Dendritic cell treated with granulocyte-macrophage colony-stimulating factor and Interleukin-4, amounts not matched to agents 40 ng/mL and 50 ng/mL, for 4 days (primary cell): ENCODE data around the gene BCAS4.

ENCODE experiments used
- H3K27ac Mint-ChIP-seq: one replicate; pipeline ENCODE4 v1.8.0; 2022; ENCODE audit warnings: mild to moderate bottlenecking, mixed read lengths
- H3K27me3 Mint-ChIP-seq: one replicate; pipeline ENCODE4 v1.8.0; 2022; ENCODE audit warnings: mild to moderate bottlenecking, mixed read lengths
- H3K36me3 Mint-ChIP-seq: one replicate; pipeline ENCODE4 v1.8.0; 2022; ENCODE audit warnings: low read depth, mixed read lengths
- H3K4me1 Mint-ChIP-seq: one replicate; pipeline ENCODE4 v1.8.0; 2022; ENCODE audit warnings: low read depth, mixed read lengths
- H3K4me3 Mint-ChIP-seq: one replicate; pipeline ENCODE4 v1.8.0; 2022; ENCODE audit warnings: mild to moderate bottlenecking, moderate library complexity, mixed read lengths
- H3K9me3 Mint-ChIP-seq: one replicate; pipeline ENCODE4 v1.8.0; 2022; ENCODE audit warnings: mixed read lengths
- intact Hi-C: fragments of 100-400 bp; cut with micrococcal nuclease; formaldehyde crosslinking; loops from one replicate; pipeline ENCODE4 v1.15.0; 2022

BCAS4 gene

GRCh38 chr20:50885781-50886180 lies 90.9 kb downstream of the BCAS4 start:
- peaks cover 31% of the 10 kb centered on the region for H3K36me3 Mint-ChIP-seq
- no peaks in the 10 kb centered on the region for H3K27me3 Mint-ChIP-seq
- H3K27ac Mint-ChIP-seq = no peak overlapping the region
- intact Hi-C loops = no loop called here
- no peak overlapping the region for H3K4me3 Mint-ChIP-seq
- H3K4me1 Mint-ChIP-seq = no peaks in the 10 kb centered on the region
- no peaks in the 10 kb centered on the region for H3K9me3 Mint-ChIP-seq

GRCh38 chr20:50886184-50886790 lies 91.4 kb downstream of the BCAS4 start:
- H3K4me3 Mint-ChIP-seq = no peak overlapping the region
- intact Hi-C loops = no loop called here
- H3K4me1 Mint-ChIP-seq = no peaks in the 10 kb centered on the region
- H3K36me3 Mint-ChIP-seq = peaks cover 32% of the 10 kb centered on the region
- H3K27ac Mint-ChIP-seq = no peak overlapping the region
- no peaks in the 10 kb centered on the region for H3K27me3 Mint-ChIP-seq
- H3K9me3 Mint-ChIP-seq = no peaks in the 10 kb centered on the region

GRCh38 chr20:50887576-50887975 lies 92.7 kb downstream of the BCAS4 start:
- H3K36me3 Mint-ChIP-seq = peaks cover 45% of the 10 kb centered on the region

GRCh38 chr20:50891138-50891537 lies 96.3 kb downstream of the BCAS4 start:
- Mint-ChIP-seq H3K36me3 (peaks cover 68% of the 10 kb centered on the region), H3K9me3 (no peaks in the 10 kb centered on the region), H3K27ac (no peak overlapping the region), H3K27me3 (no peaks in the 10 kb centered on the region), H3K4me3 (no peak overlapping the region), H3K4me1 (peaks cover 4% of the 10 kb centered on the region)
- intact Hi-C loops = no loop called here

More at GRCh38 chr20:50887576-50887975, 92.7 kb downstream of the BCAS4 start:
- H3K9me3 Mint-ChIP-seq = no peaks in the 10 kb centered on the region
- peaks cover 4% of the 10 kb centered on the region for H3K4me1 Mint-ChIP-seq
- H3K27ac Mint-ChIP-seq = no peak overlapping the region
- H3K4me3 Mint-ChIP-seq = no peak overlapping the region
- intact Hi-C loops = no loop called here
- H3K27me3 Mint-ChIP-seq = no peaks in the 10 kb centered on the region

DNA sequence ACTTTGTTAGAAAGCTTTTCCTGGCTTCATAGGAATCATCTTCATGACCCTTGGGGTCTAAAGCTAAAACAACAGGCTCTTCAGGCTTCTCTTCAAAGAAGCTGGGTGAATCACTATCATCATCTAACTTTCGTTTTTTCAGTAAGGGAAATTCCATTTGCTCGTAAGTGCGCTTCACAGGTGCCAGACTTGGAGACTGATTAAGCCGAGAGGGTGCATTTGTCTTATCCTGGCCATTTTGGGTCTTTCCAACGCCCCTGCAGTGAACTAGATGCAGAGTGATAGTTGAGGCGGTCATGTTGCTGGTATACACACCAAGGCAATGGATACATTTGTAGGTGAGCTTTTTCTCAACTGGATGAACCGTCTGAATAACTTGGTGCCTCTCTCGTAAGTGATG lies 97.5 kb downstream of the BCAS4 start:
- H3K9me3 Mint-ChIP-seq = no peaks in the 10 kb centered on the region
- peaks cover 74% of the 10 kb centered on the region for H3K36me3 Mint-ChIP-seq
- H3K4me1 Mint-ChIP-seq = peaks cover 4% of the 10 kb centered on the region
- intact Hi-C loops = no loop called here
- H3K27me3 Mint-ChIP-seq = no peaks in the 10 kb centered on the region
- H3K27ac Mint-ChIP-seq = no peak overlapping the region
- H3K4me3 Mint-ChIP-seq = no peak overlapping the region

DNA sequence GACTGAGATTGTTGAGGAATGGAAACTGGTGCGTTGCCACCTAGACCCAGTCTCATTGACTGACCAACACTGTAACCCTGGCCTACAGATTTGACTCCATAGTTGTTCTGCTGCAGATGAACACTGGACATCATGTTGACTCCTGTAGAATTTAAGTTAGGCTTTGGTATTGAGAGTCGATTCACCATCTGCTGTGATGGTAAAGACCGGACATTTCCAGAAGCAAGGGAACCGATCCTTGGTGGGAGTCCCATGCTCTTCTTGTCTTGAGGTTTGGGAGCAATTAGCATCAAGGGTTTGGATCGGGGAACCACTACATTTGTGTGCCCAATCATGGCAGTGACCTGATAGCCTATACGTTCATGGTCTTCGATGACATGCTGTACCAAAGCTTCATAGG lies 98.8 kb downstream of the BCAS4 start:
- intact Hi-C loops = no loop called here
- no peaks in the 10 kb centered on the region for H3K27me3 Mint-ChIP-seq
- no peaks in the 10 kb centered on the region for H3K9me3 Mint-ChIP-seq
- H3K27ac Mint-ChIP-seq = no peak overlapping the region
- peaks cover 76% of the 10 kb centered on the region for H3K36me3 Mint-ChIP-seq
- H3K4me1 Mint-ChIP-seq = peaks cover 4% of the 10 kb centered on the region
- H3K4me3 Mint-ChIP-seq = no peak overlapping the region

DNA sequence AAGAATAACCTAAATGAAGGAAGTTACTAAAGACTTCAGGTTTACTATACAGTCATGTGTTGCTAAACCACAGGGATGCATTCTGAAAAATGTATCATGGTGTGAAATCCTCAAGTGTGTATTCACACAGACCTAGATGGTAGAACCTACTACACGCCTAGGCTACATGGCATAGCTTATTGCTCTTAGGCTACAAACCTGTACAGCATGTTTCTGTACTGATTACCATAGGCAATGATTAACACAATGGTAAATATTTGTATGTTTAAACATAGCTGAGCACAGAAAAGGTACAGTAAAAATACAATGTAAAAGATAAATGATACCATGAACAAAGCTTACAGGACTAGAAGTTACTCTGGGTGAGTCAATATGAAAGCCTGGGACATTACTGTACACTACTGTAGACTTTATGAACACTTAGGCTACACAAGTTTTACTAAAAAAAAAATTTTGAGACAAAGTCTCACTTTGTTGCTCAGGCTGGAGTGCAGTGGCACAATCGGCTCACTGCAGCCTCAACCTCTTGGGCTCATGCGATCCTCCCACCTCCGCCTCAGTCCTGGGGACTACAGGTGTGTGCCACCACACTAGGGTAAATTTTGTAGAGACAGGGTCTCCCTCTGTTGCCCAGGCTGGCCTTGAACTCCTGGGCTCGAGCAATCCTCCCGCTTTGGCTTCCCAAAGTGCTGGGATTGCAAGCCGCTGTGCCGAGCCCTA lies 100.4 kb downstream of the BCAS4 start:
- intact Hi-C loops = no loop called here

DNA sequence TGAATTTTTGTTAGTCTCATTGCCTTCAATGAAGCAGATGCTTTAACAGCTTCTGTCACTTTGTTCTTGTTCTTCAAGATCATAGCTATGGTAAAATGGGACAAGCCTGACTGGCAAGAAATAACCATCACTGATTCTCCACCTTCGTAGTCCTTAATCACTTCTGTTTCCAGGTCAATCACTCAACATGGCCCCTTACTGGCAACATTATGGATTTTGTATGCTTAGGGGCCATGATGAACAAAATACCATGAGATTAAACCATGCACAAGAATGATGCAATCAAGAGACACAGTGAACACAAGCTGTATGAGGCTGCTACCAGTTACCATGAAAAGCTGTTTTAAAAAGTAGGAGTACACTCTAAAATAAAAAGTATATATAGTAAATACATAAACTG lies 103.6 kb downstream of the BCAS4 start:
- intact Hi-C loops = no loop called here
- H3K9me3 Mint-ChIP-seq = no peaks in the 10 kb centered on the region
- H3K4me3 Mint-ChIP-seq = no peak overlapping the region
- H3K4me1 Mint-ChIP-seq = no peaks in the 10 kb centered on the region
- H3K36me3 Mint-ChIP-seq = peaks cover 76% of the 10 kb centered on the region
- H3K27ac Mint-ChIP-seq = no peak overlapping the region
- no peaks in the 10 kb centered on the region for H3K27me3 Mint-ChIP-seq

More for the DNA sequence above, 100.4 kb downstream of the BCAS4 start:
- Mint-ChIP-seq H3K9me3 (no peaks in the 10 kb centered on the region), H3K36me3 (peaks cover 76% of the 10 kb centered on the region), H3K4me1 (peaks cover 4% of the 10 kb centered on the region), H3K27ac (no peak overlapping the region), H3K4me3 (no peak overlapping the region), H3K27me3 (no peaks in the 10 kb centered on the region)

DNA sequence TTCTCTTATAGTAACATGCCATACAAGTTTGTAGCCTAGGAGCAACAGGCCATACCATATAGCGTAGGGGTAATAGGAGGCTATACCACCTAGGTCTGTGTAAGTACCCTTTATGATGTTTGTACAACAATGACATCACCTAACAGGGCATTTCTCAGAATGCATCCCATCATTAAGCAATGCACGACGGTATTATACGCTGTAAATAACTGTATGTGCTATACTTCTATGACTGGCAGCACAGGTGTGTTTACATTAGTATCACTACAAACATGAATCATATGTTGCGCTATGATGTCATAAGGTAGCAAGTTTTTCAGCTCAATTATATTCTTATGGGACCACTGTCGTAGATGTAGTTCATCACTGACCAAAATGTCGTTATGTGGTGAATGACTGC lies 105.4 kb downstream of the BCAS4 start:
- Mint-ChIP-seq H3K27ac (no peak overlapping the region), H3K4me1 (peaks cover 5% of the 10 kb centered on the region), H3K36me3 (peaks cover 62% of the 10 kb centered on the region), H3K4me3 (no peak overlapping the region), H3K27me3 (no peaks in the 10 kb centered on the region), H3K9me3 (no peaks in the 10 kb centered on the region)
- intact Hi-C loops = no loop called here

DNA sequence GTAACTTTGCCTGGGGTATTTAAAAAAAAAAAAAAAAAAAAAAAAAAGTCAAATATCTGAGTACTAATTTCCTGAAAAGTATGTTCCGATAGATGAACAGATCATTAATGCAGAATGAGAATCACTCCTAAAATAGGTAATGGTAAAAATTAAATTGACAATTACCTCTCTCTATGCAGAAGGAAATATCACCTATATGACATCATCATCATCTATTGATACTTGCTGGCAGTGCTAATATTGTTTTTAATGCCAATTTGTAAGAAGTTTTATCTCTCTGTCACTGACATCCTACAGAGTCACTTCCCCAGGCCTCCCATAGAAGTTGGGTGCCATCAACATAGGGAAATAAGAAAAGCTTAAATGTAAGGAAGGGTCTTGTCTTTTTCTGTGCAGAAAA lies 106.4 kb downstream of the BCAS4 start:
- H3K4me3 Mint-ChIP-seq = no peak overlapping the region

DNA sequence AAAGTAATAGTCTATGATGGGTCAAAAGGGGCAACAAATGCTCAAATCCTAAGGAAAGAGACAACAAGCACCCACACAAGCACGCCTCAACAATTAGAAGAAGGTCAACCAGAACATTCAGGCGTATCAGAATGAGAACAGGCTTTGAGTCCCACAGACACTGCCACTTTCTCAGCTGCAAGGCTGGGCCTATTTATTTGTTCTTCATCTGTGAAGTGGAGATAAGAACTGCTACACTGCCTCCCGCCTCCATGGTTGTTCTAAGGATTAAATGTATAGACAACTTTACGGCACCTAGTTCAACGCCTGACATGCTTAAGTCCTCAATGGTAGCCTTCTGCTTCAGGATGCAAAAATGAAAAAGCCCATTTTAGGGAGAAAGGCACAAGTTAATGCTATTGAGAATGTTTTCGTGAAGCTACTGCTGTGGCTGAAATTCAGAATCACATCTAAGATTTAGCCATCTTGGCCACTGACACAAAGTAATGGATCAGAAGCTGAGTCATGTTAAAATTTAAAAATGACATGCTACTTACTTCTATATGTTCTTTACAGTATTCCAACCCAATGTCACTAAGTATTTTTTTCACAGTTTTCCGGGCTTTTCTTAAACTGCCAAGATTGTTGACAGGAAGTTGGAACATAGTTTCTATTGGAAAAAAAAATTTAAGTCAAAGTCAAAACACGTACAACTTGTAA lies 108.6 kb downstream of the BCAS4 start:
- H3K36me3 Mint-ChIP-seq = peaks cover 54% of the 10 kb centered on the region
- no peaks in the 10 kb centered on the region for H3K9me3 Mint-ChIP-seq
- H3K27ac Mint-ChIP-seq = no peak overlapping the region
- H3K27me3 Mint-ChIP-seq = no peaks in the 10 kb centered on the region
- peaks cover 5% of the 10 kb centered on the region for H3K4me1 Mint-ChIP-seq
- intact Hi-C loops = no loop called here
- no peak overlapping the region for H3K4me3 Mint-ChIP-seq

More for the DNA sequence above, 106.4 kb downstream of the BCAS4 start:
- H3K36me3 Mint-ChIP-seq = peaks cover 62% of the 10 kb centered on the region
- H3K27me3 Mint-ChIP-seq = no peaks in the 10 kb centered on the region
- intact Hi-C loops = no loop called here
- H3K27ac Mint-ChIP-seq = no peak overlapping the region
- H3K4me1 Mint-ChIP-seq = peaks cover 5% of the 10 kb centered on the region
- H3K9me3 Mint-ChIP-seq = no peaks in the 10 kb centered on the region

DNA sequence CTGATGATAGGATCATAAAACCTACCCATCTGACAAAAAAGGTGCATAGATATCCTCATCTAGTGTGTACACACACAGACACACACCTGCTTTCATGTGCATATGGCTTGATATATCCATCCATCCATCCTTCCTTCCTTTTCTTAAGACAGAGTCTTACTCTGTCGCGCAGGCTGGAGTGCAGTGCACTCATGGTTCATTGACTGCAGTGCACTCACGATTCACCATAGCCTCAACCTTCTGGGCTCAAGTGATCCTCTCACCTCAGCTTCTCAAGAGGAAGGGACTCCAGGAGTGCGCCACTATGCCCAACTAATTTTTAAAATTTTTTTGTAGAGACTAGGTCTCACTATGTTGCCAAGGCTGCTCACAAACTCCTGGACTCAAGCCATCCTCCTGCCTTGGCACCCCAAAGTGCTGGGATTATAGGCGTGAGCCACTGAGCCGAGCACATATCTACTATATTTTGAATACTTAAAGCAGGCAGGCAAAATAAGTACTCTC lies 109.3 kb downstream of the BCAS4 start:
- intact Hi-C loops = no loop called here
- no peak overlapping the region for H3K27ac Mint-ChIP-seq
- no peak overlapping the region for H3K4me3 Mint-ChIP-seq
- no peaks in the 10 kb centered on the region for H3K27me3 Mint-ChIP-seq
- H3K9me3 Mint-ChIP-seq = no peaks in the 10 kb centered on the region
- H3K4me1 Mint-ChIP-seq = peaks cover 5% of the 10 kb centered on the region
- H3K36me3 Mint-ChIP-seq = peaks cover 48% of the 10 kb centered on the region

GRCh38 chr20:50909413-50909812 lies 114.6 kb downstream of the BCAS4 start:
- Mint-ChIP-seq H3K4me1 (peaks cover 20% of the 10 kb centered on the region), H3K27me3 (no peaks in the 10 kb centered on the region), H3K9me3 (no peaks in the 10 kb centered on the region), H3K36me3 (peaks cover 18% of the 10 kb centered on the region), H3K4me3 (no peak overlapping the region), H3K27ac (no peak overlapping the region)
- intact Hi-C loops = no loop called here

- Mint-ChIP-seq H3K27ac (no peak overlapping the region), H3K36me3 (peaks cover 18% of the 10 kb centered on the region)
- intact Hi-C loops = no loop called here
These were observed 116.2 kb downstream of the BCAS4 start for GRCh38 chr20:50911030-50911429.

More at GRCh38 chr20:50911030-50911429, 116.2 kb downstream of the BCAS4 start:
- Mint-ChIP-seq H3K4me3 (no peak overlapping the region), H3K4me1 (peaks cover 27% of the 10 kb centered on the region), H3K27me3 (no peaks in the 10 kb centered on the region), H3K9me3 (no peaks in the 10 kb centered on the region)
